Uterus (tissue), 2 donors: ENCODE data around the gene RHBDD3.

ENCODE experiments used
- POLR2A ChIP-seq, 2 donors: fragments of 450-650 bp; IDR thresholded peaks; one replicate each; pipeline ENCODE4 v1.6.1; 2016; ENCODE audit warnings: antibody characterized with exemption in 2 of 2, mild to moderate bottlenecking in 1 of 2, moderate library complexity in 1 of 2
- TF ChIP-seq, protein P1 (sequence below), 4 experiments: fragments of 200-600 bp in 2 of 4; fragments of 450-650 bp in 2 of 4; sonication (generic) in 2 of 4; IDR thresholded peaks; one replicate each; pipeline ENCODE4 v1.5.1; 2016 to 2019; ENCODE audit warnings: antibody characterized with exemption in 4 of 4, mild to moderate bottlenecking in 2 of 4, moderate library complexity in 1 of 4

DNA sequence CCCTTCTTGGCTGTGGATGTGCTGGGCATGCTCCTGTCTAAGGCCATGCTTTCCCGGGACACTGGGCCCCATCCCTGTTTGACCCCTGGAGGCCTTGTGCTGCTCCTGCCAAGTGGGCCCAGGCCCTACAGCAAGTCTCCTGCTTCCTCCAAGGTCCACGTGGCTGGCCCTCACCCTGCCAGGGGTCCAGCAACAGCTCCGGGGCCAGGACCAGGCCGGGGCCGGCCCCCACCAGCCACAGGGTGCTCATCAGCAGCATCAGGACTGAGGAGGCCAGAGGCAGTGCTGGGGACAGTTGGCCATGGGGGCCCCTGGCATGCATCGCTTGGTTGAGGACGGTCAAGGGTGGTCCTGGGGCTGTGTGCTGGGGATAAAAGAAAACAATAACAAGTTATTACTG lies 2.5 kb downstream of the RHBDD3 start:
- TF ChIP-seq, protein P1, sequence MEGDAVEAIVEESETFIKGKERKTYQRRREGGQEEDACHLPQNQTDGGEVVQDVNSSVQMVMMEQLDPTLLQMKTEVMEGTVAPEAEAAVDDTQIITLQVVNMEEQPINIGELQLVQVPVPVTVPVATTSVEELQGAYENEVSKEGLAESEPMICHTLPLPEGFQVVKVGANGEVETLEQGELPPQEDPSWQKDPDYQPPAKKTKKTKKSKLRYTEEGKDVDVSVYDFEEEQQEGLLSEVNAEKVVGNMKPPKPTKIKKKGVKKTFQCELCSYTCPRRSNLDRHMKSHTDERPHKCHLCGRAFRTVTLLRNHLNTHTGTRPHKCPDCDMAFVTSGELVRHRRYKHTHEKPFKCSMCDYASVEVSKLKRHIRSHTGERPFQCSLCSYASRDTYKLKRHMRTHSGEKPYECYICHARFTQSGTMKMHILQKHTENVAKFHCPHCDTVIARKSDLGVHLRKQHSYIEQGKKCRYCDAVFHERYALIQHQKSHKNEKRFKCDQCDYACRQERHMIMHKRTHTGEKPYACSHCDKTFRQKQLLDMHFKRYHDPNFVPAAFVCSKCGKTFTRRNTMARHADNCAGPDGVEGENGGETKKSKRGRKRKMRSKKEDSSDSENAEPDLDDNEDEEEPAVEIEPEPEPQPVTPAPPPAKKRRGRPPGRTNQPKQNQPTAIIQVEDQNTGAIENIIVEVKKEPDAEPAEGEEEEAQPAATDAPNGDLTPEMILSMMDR (IDR thresholded peaks at IDR 0.05): no peak
- TF ChIP-seq POLR2A (IDR thresholded peaks at IDR 0.05): no peak
